GM08714 (cell line): ENCODE data around the gene LCN6.

Source experiments
- H3K4me3 ChIP-seq: fragments of 200-500 bp; sonication (Bioruptor generic); 2 replicates; pipeline ENCODE4 v1.5.1; 2014; ENCODE audit warnings: mild to moderate bottlenecking, low read length, inconsistent platforms
- ZNF274 ChIP-seq: IDR thresholded peaks from 2 replicates; pipeline ENCODE4 v1.6.1; 2012; ENCODE audit warnings: mild to moderate bottlenecking, low read depth, low read length

The LCN6 gene

DNA sequence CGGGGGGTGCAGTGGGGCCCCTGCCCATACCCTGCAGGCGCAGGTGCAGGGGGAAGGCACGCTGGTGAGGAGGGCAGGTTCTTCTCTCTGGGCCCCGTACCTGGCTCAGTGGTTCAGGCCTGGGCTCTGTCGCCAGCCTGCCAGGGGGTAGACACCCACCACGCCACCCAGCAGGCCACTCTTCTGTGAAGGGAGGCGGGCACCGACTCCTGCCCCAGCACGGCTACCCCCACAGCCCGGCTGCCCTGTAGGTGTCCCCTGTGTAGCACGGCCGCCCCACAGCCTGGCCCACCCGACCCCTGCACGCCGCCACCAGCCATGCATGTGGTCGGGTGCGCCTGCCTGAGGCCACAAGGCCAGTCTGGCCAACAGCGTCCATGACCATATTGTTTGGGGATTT lies 1.7 kb downstream of the LCN6 start:
- TF ChIP-seq ZNF274, result no peak
- no peak overlapping the region for H3K4me3 ChIP-seq

DNA sequence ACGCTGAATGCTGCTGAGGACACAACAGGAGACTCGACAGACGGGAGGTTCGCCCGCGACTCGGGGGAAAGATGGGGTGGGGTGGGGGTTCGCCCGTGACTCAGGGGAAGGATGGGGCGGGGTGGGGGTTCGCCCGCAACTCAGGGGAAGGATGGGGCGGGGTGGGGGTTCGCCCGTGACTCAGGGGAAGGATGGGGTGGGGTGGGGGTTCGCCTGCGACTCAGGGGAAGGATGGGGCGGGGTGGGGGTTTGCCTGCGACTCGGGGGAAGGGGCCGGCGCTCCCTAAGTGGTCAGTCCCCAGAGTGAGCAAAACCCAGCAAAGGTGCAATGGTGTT lies 2.2 kb downstream of the LCN6 start:
- TF ChIP-seq ZNF274, result no peak
- H3K4me3 ChIP-seq, result no peak overlapping the region

DNA sequence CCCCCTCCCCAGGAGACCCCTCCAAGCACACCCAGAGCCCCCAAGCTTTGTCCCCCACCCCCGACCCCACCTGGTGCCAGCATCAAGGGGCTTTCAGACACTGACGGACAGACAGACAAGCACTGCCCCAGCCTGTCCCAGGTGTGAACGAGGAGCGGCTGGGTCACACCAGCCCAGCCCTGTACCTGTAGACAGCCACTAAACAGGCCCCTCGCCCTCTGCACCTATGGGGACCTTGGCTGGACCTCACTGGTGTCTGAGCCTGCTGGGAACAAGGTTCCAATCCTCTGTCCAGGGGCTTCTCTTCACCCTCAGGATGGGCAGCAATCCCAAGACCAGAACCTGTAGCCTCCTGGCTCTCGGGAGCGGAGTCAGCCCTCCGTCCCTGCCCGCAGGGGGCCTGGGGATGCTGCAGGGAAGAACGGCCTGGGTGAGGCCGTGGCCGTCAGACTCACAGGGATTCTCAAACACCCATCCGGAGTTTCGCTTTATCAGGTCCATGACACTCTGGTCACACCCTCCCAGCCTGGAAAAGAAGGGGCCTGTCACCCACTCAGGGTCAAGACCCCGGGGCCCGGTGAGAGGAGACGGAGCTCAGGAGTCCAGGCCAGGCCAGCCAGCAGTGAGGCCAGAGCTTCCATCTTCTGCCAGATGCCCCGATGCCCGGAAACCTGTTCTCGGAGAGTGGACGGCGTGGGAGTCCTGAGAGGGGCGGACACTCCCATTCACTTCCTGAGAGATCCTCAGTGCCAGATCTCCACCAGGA lies 2.8 kb downstream of the LCN6 start:
- TF ChIP-seq ZNF274, result no peak
- no peak overlapping the region for H3K4me3 ChIP-seq

DNA sequence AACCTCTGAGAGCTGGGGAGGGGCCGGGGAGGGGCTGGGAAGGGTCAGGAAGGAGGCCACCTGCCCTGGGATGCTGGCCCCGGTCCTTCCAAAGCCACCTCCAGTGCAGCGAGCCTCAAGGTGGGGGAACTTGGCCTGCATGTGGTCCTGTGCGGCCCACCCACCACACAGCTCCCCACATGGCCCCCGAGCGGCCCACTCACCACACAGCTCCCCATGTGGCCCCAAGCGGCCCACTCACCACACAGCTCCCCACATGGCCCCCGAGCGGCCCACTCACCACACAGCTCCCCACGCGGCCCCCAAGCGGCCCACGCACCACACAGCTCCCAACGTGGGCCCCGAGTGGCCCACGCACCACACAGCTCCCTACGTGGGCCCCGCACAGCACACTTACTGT lies 3.6 kb downstream of the LCN6 start:
- TF ChIP-seq ZNF274, result no peak
- no peak overlapping the region for H3K4me3 ChIP-seq

DNA sequence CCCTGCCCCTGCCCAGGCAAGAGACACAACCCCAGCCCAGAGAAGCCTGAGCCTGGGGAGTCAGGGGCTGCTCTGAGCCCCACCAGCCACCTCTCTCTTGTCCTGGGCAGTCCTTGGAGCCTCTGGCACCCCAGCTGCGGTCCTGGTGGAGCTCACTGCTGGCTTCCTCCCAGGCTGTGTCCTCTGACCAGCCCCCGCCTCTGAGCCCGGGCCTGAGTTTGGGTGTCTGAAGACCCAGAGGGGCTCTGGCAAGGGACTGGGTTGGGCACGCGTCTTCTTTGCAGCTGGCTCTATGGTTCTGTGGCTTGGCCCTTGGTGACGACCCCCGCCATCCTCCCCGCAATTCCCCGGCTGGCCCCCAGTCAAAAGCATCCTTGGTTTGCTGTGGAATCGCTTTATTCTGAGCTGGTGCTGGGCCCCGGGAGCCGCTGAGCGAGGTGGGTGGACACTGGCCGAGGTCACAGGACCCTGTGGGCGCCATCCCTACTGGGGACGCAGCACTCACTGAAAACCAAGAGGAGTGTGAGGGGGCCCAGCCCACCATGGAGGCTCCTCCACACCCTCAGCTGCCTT lies 4.6 kb downstream of the LCN6 start:
- no peak for TF ChIP-seq ZNF274
- H3K4me3 ChIP-seq, result no peak overlapping the region

DNA sequence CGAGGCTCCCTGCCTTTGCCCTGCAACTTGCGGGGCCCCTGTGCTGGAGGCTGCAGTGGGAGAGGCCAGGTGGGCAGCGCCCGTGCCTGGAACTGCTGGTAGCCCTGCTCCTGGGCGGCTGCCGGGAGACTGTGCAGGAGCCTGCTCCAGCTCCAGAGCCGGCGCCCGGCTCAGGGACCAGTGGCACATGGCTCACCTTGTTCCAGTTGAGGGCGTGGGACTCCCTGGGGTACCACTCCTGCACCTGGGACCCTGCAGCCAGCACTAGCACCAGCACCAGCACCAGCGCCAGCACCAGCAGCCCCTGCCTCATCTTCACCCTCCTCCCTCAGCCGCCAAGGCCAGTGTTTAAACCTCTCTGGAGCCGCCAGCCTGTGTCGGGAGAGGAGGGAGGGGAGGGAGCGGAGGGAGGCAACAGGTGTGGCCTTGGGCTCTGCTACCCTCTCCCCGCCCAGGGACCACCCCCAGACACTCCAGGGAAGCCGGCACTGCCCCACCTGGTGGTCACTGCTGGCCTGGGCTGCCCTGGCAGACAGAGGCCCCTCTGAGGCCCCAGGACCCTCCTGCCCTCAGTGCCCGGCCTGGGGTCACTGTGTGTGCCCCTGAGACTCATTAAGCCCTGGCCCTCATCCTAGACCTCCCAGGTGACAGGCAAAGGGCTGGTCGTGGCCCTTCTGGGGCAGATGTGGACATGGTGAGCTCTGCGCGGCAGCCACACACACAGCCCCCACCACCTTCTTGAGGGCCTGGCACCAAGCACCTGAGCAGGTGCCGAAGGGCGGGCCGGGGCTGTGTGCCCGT lies 5.5 kb downstream of the LCN6 start, which contains the start of gene LCN10:
Gene LCN10, minus strand, starts transcription at position 350 of the 801 bp plus-strand sequence. Its CDS starts 37 bp downstream, at position 313.
- H3K4me3 ChIP-seq, result no peak within 1 kb of the TSS

DNA sequence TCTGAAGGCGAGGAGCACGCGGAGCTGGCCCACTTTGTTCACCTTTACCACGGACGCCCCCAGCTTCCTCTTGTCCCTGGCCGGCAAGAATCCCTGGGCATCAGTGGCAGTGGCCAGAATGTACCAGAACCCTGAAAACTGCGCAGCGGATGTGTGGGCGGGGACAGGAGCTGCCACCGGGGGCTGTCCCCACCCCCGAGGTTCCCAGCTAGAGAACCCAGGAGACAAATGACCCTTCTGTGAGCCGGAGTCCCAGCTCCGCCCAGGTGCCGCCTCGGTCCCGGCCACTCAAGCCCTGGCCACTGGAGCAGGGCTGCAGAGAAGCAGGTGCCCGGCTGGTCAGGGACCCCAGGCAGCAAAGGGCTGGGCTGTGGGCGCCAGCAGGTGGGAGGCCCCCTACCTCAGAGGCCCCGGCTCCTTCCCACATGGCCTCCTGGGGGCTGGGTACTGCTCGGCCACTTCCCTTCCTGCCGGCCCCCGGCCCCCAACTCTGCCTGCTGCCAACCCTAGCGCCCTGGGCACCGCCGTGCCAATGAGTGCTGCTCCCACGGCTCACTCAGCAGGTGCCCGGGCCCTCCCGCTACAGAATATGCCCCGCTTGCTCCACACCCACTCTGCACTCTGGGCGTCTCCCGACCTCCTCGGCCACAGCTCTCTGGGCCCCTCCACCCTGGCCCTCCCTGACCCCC lies 6.3 kb downstream of the LCN6 start:
- no peak overlapping the region for H3K4me3 ChIP-seq
- no peak for TF ChIP-seq ZNF274

More for the DNA sequence above, 5.5 kb downstream of the LCN6 start, which contains the start of gene LCN10:
- no peak for TF ChIP-seq ZNF274

DNA sequence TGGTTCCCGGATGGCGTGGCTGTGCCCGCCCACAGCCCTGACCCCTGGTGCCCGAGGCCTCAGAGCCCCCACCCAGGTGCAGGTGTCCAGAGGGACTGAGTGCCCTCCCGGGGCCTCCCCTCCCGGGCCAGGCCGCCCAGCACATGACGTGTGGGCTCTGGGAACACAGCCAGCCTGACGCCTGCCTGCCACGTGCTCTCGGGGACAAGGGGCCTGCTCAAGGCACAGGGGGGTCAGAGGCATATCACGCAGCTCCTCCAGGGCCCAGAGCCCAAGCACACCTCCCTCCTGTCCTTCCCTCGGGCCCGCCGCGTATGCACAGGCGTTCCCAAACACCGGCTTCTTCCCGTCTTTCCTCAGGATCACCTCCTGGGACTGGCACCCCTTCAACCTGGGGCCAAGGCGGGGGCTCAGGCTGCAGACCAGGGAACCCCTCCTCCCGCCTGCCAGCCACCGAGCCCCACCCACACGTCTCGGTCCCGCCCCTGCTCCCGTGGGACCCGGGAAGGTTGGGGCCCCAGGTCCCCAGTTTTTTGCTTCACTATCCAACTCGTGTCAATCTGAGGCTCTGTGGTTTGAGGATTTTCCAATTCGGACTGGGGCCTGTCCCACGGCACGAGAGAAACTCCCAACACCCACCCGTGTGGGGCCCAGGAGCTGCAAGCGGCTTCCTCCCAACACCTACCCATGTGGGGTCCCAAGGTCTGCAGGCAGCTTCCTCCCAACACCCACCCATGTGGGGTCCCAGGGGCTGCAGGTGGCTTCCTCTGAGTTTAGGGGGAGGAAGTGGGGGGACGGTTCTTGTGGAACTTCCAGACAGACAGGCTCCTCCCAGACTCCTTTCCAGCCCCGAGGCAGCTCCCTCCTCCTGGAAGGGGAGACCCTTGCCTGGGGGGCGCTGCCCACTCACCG lies 7.1 kb downstream of the LCN6 start:
- no peak for TF ChIP-seq ZNF274
- no peak overlapping the region for H3K4me3 ChIP-seq

DNA sequence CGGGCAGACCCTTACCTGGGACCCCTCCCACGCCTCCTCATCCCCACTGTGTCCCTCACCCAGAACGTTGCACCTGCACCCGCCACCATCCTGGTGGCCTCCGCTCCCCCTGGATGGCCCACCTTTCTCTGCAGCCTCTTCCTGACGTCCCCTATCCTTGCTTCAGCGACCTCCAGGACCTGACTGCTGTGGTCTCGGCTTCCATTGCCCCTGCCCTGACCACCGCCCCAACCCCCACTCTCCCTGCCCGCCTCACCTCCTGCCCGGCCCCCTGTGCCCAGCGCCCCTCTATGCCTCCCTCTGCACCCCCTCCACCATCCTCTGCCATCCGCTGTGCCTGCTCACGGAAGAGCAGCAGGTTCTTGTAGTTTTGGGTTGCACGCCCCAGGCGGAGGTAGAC lies 7.8 kb downstream of the LCN6 start:
- no peak for TF ChIP-seq ZNF274
- H3K4me3 ChIP-seq, result no peak overlapping the region

DNA sequence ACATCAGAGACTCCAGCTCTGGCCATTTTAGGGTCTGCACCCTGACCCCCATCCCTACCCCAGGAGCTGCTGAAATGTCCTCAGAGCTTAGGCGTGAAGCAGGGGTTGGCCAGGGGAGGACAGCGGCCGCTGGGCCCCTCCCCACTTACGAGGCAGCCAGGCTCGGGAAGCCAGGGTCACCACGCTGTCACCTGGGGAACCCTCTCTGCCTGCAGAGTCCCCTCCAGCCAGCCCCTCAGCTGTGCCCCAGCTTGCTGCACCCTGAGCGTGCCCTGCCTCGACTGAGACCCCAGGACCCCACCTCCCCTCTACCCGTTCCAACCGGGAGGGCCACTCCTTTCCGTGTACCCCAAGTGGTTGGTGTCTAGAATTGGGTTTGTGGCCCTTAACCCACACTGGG lies 8.3 kb downstream of the LCN6 start:
- TF ChIP-seq ZNF274, result no peak
- H3K4me3 ChIP-seq, result no peak overlapping the region

DNA sequence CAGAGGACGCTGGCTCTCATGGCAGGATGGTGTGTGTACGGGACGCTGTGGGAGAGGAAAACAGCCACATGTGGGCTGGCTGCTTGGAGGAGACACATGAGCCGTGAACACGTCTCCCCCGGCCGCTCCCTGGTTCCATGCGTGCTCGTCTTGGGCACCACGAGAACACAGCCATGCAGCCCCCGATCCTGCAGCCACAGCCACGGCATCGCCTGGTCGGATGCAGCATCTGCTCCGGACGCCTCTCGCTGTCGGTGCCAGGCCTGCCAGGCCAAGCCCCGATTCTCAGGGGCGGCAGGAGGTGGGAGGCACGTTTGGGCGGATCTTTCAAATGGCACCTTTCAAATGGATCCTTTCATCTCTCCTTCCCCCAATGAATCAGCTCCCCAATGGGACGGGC lies 8.8 kb downstream of the LCN6 start:
- no peak overlapping the region for H3K4me3 ChIP-seq
- TF ChIP-seq ZNF274, result no peak

DNA sequence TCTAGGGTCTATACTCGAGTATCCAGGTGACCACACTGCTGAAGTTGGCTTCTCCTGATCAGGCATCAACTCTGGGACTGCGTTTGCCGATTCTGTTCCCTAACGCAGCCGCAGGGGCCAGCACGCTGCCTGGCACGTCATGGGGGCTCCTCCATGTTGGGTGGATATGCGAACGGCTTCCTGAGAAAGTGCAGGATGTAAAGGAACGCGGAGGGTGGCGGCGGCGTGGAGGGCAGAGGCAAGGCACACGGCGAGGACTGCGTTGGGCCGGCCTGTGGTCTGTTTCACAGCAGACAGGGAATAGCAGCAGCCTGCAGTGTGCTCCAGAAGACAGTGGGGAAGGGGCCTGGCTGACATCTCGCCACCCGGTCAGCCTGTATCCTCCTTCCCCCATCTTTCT lies 9.4 kb downstream of the LCN6 start:
- no peak overlapping the region for H3K4me3 ChIP-seq

DNA sequence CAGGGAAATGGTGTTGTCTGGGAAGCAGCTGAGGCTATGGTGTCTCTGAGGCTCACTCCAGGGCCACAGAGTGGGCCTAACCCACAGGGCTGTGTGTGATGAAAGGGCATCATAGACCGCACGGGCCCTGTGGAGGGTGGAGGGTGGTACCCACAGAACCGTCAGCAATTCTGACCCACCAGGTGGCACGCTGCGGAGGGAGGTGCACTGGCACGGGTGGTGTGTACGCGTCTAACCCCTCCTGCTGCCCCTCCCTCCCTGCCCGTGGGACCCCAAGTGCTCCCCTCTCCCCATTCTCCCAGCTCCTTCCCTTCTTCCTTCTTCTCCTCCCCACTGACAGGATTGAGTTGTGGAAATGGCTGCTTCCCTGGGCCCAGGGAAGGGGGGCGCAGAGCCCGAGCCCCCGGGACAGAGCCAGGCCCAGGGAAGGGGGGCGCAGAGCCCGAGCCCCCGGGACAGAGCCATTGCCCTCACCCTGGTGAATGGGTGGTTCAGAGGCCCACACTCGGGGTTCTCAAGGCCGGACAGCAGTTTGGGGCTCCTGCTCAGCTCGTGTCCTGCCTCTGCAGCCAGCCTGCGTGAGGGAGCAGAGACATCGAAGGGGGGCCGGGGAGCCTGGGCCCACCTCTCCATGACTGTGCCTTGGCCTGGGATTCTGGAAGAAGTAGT lies 12.4 kb downstream of the LCN6 start:
- H3K4me3 ChIP-seq, result no peak overlapping the region
- no peak for TF ChIP-seq ZNF274

More for the DNA sequence above, 9.4 kb downstream of the LCN6 start:
- no peak for TF ChIP-seq ZNF274
